HL-60/S4 treated with retinoic acid at 250 ng/mL for 4 days and 3 days (cell line): ENCODE results near the gene ADAMTS4.

Experiments
- in situ Hi-C: fragments of 300-500 bp; cut with MboI; formaldehyde crosslinking; loops from 2 replicates; pipeline ENCODE4 v1.7.0; 2022; ENCODE audit warnings: low sequenced_read_pairs

Gene ADAMTS4

GRCh38 chr1:161197560-161198193, 1.2 kb downstream of the ADAMTS4 start:
- in situ Hi-C loops, result no loop called here

- in situ Hi-C loops, result no loop called here
Observed at GRCh38 chr1:161196521-161197451, 2.1 kb downstream of the ADAMTS4 start.

GRCh38 chr1:161196111-161196510, 2.7 kb downstream of the ADAMTS4 start:
- in situ Hi-C loops, result no loop called here

GRCh38 chr1:161195171-161195570, 3.7 kb downstream of the ADAMTS4 start:
- in situ Hi-C loops, result no loop called here

- in situ Hi-C loops, result no loop called here
Observed at GRCh38 chr1:161193561-161194235, 5.2 kb downstream of the ADAMTS4 start.

GRCh38 chr1:161192476-161193465, 6.1 kb downstream of the ADAMTS4 start:
- in situ Hi-C loops, result no loop called here

- in situ Hi-C loops, result no loop called here
Observed at GRCh38 chr1:161191971-161192370, 6.9 kb downstream of the ADAMTS4 start.

GRCh38 chr1:161190962-161191521, 7.8 kb downstream of the ADAMTS4 start:
- in situ Hi-C loops, result no loop called here

GRCh38 chr1:161189036-161189435, 9.8 kb downstream of the ADAMTS4 start:
- in situ Hi-C loops, result no loop called here

GRCh38 chr1:161188381-161188780, 10.5 kb downstream of the ADAMTS4 start:
- in situ Hi-C loops, result no loop called here

GRCh38 chr1:161187311-161187710, 11.5 kb downstream of the ADAMTS4 start:
- in situ Hi-C loops, result no loop called here

GRCh38 chr1:161185732-161186311, 13.0 kb downstream of the ADAMTS4 start:
- in situ Hi-C loops, result no loop called here

GRCh38 chr1:161185282-161185682, 13.6 kb downstream of the ADAMTS4 start:
- in situ Hi-C loops, result no loop called here

GRCh38 chr1:161182214-161182613, 16.6 kb downstream of the ADAMTS4 start:
- in situ Hi-C loops, result no loop called here

GRCh38 chr1:161180639-161181038, 18.2 kb downstream of the ADAMTS4 start:
- in situ Hi-C loops, result no loop called here

GRCh38 chr1:161179698-161180097, 19.2 kb downstream of the ADAMTS4 start:
- in situ Hi-C loops, result no loop called here

GRCh38 chr1:161177936-161178244, 21.0 kb downstream of the ADAMTS4 start:
- in situ Hi-C loops, result no loop called here

- in situ Hi-C loops, result no loop called here
Observed at GRCh38 chr1:161177112-161177935, 21.5 kb downstream of the ADAMTS4 start, which contains the start of gene B4GALT3. Gene B4GALT3, minus strand, starts transcription at chr1:161177507. Its CDS starts 1,447 bp downstream, at chr1:161176060.
